K562 (cell line): ENCODE results near the gene AGPAT1. TPM values are rescaled to one million over a fixed set of nuclear protein-coding genes. Genes with fewer than 3 reads are reported as not detected.

Experiments
- BCL6 ChIP-seq: fragments of 250-450 bp; sonication (Bioruptor Pico); IDR thresholded peaks from 2 replicates; pipeline ENCODE4 v1.4.0; 2020
- BRCA1 ChIP-seq, 2 experiments: fragments of 450-650 bp in 1 of 2; sonication (generic) in 1 of 2; formaldehyde crosslinking in 1 of 2; IDR thresholded peaks; 2 replicates each; pipeline versions ENCODE4 v1.5.0 to v1.6.1; 2017 to 2020; ENCODE audit warnings: mild to moderate bottlenecking in 1 of 2, missing genetic modification reagents in 1 of 2
- CBFA2T3 ChIP-seq: fragments of 450-650 bp; IDR thresholded peaks from 2 replicates; pipeline ENCODE4 v1.6.1; 2017
- CBX2 ChIP-seq: fragments of 200-600 bp; sonication (generic); IDR thresholded peaks from one replicate; pipeline ENCODE4 v1.6.1; 2012; ENCODE audit warnings: mild to moderate bottlenecking, low read length, inconsistent platforms; ENCODE audit not compliant: insufficient read depth, poor library complexity, severe bottlenecking
- CHD4 ChIP-seq: fragments of 200-600 bp; sonication (generic); IDR thresholded peaks from 3 replicates; pipeline ENCODE4 v1.6.1; 2012; ENCODE audit warnings: low read depth, mild to moderate bottlenecking, mixed read lengths, low read length, inconsistent platforms; ENCODE audit not compliant: insufficient read depth, insufficient replicate concordance, poor library complexity, severe bottlenecking
- CREM ChIP-seq: IDR thresholded peaks from 2 replicates; pipeline ENCODE4 v1.6.1; 2014; ENCODE audit warnings: antibody characterized with exemption, low read depth
- FOSL1 ChIP-seq: fragments of 200-800 bp; sonication (Bioruptor generic); conservative IDR thresholded peaks from 2 replicates; pipeline ENCODE4 v1.6.1; 2016; ENCODE audit warnings: missing genetic modification characterization, missing compliant biosample characterization
- FOXJ2 ChIP-seq: fragments of 200-800 bp; sonication (Bioruptor generic); IDR thresholded peaks from 2 replicates; pipeline ENCODE4 v1.6.1; 2016; ENCODE audit warnings: missing genetic modification characterization, missing compliant biosample characterization
- HDAC1 ChIP-seq, 2 experiments: fragments of 450-650 bp; IDR thresholded peaks; 2 replicates each; pipeline ENCODE4 v1.6.1; 2016 to 2017; ENCODE audit warnings: inconsistent platforms in 1 of 2, mild to moderate bottlenecking in 1 of 2, moderate library complexity in 1 of 2
- MAFK ChIP-seq: IDR thresholded peaks from 2 replicates; pipeline ENCODE4 v1.6.1; 2011; ENCODE audit warnings: low read length, improper control_type of control experiment
- MIER1 ChIP-seq: fragments of 450-650 bp; IDR thresholded peaks from 2 replicates; pipeline ENCODE4 v1.6.1; 2016; ENCODE audit warnings: antibody characterized with exemption, mild to moderate bottlenecking, low read depth
- POLR2A ChIP-seq: fragments of 450-650 bp; conservative IDR thresholded peaks from 2 replicates; pipeline ENCODE4 v1.6.1; 2016
- PRMT5 ChIP-seq: sonication (generic); formaldehyde crosslinking; IDR thresholded peaks from 2 replicates; pipeline ENCODE4 v1.5.0; 2020; ENCODE audit warnings: missing genetic modification reagents
- RHOXF2B ChIP-seq: fragments of 250-450 bp; sonication (Bioruptor Pico); conservative IDR thresholded peaks from 2 replicates; pipeline ENCODE4 v1.5.1; 2021
- SETDB1 ChIP-seq: IDR thresholded peaks from one replicate; pipeline ENCODE4 v1.6.1; 2012; ENCODE audit warnings: low read length, control low read depth, inconsistent platforms
- SIN3B ChIP-seq: fragments of 450-650 bp; IDR thresholded peaks from 2 replicates; pipeline ENCODE4 v1.6.1; 2017; ENCODE audit warnings: low read depth, mild to moderate bottlenecking, moderate library complexity
- TARDBP ChIP-seq: fragments of 450-650 bp; IDR thresholded peaks from 2 replicates; pipeline ENCODE4 v1.6.1; 2016
- ZBTB17 ChIP-seq: fragments of 450-650 bp; formaldehyde crosslinking; IDR thresholded peaks from 2 replicates; pipeline ENCODE4 v1.4.0; 2020; ENCODE audit warnings: mild to moderate bottlenecking
- ZNF133 ChIP-seq: fragments of 250-450 bp; sonication (Bioruptor Pico); IDR thresholded peaks from 2 replicates; pipeline ENCODE4 v1.4.0; 2020; ENCODE audit warnings: mild to moderate bottlenecking
- ZNF699 ChIP-seq: fragments of 250-450 bp; sonication (Bioruptor Pico); IDR thresholded peaks from 2 replicates; pipeline ENCODE4 v1.8.0; 2021; ENCODE audit warnings: mild to moderate bottlenecking, moderate library complexity; ENCODE audit not compliant: insufficient replicate concordance
- polyA plus RNA-seq, 8 experiments: library from polyadenylated mRNA; depleted of rRNA in 4 of 8; stranded (reverse) in 5 of 8; unstranded in 3 of 8; fragments of >200 nt; fragmentation: Nextera tagmentation in 2 of 8; fragmentation: Illumina TruSeq in 1 of 8; extraction: Ambion mirVana in 2 of 8; extraction: Trizol in 1 of 8; gene quantifications; 2 replicates each; pipeline versions ENCODE4 v1.2.1 to v1.2.3, GENCODE V29; 2011 to 2014; ENCODE audit warnings: inconsistent platforms in 1 of 8, missing spikeins in 1 of 8
- total RNA-seq, 7 experiments: library from RNA; depleted of rRNA in 6 of 7; stranded (reverse); fragments of >200 nt in 6 of 7; fragmentation: Illumina TruSeq in 2 of 7; extraction: Trizol in 2 of 7; gene quantifications; 2 replicates each; pipeline versions ENCODE4 v1.2.1 to v1.2.3, GENCODE V29; 2011 to 2021; ENCODE audit warnings: low replicate concordance in 1 of 7
- TF ChIP-seq, protein P1 (sequence below): sonication (generic); formaldehyde crosslinking; IDR thresholded peaks from 2 replicates; pipeline ENCODE4 v1.8.0; 2023; ENCODE audit warnings: mild to moderate bottlenecking, missing genetic modification reagents
- TF ChIP-seq, protein P2 (sequence below): fragments of 450-650 bp; conservative IDR thresholded peaks from 2 replicates; pipeline ENCODE4 v1.6.1; 2016; ENCODE audit warnings: missing genetic modification characterization, low read depth, mild to moderate bottlenecking, control low read depth, missing compliant biosample characterization
- TF ChIP-seq, protein P3 (sequence below): sonication (generic); formaldehyde crosslinking; IDR thresholded peaks from 2 replicates; pipeline ENCODE4 v1.8.0; 2022; ENCODE audit warnings: missing genetic modification reagents, mild to moderate bottlenecking, moderate library complexity, borderline replicate concordance
- TF ChIP-seq, protein P4 (sequence below), 3 experiments: fragments of 200-800 bp in 1 of 3; sonication (Bioruptor generic) in 1 of 3; sonication (generic) in 1 of 3; formaldehyde crosslinking in 1 of 3; IDR thresholded peaks; 2 replicates each; pipeline versions ENCODE4 v1.6.1 to v1.8.0; 2016 to 2022; ENCODE audit warnings: mild to moderate bottlenecking in 2 of 3, missing compliant biosample characterization in 2 of 3, missing genetic modification characterization in 2 of 3, missing genetic modification reagents in 1 of 3

Gene AGPAT1
- total and polyA plus RNA-seq, 9 of the 15 experiments (the other 6 are each of a cell fraction or from before 2014, with no cell fraction given) = 37.9 to 176 (median 69.4) TPM

DNA sequence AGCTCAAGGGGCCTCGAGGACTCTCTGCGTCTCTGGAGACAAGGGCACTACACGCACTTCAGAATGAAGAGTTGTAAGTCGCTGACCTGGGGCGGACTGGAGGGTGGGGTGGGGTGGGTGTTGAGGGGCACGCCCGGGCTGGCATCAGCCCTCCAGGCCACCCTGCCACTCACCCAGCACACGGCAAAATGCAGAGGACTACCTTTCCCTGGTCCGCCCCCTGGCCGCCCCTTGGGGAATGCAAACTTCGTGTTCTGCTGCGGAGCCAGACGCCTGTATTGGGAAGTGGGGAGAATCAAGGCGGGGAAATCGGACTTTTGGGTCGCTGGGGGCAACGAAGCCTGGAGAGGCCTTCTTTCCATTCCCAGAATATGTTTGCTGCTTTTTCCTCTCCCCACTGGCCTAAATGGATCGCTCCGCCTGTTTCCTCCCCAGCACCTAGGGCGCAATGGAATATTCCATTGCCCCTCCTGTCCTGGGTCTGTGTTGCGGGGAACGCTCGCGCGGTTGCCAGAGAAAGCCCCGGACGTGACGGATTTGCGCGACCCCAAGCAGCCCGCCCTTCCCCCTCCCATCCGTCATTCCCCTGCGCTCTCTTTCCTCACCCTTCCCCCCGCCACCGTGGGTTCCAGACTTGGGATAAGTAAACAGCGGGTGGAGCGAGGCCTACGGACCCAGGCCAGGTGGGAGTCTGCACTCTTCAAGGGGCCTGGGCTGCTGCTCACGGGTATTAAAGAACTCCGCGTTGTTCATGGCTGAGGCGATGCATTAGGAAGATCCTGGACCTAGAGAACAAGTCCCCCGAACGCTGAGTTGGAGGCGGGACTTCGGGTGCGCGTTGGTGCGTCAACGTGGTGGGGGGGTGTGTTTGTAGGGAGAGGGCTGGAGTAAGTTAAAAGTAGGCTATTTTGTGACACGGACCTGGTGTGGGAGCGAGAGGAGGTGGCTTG lies 22.0 kb downstream of the AGPAT1 start, which contains the start of gene PPT2 (continued):
- no peak for TF ChIP-seq ZNF133 (CRISPR knock-in tag)
- no peak; the same call in 1 of the 2 replicates for TF ChIP-seq FOXJ2
- TF ChIP-seq, protein P1, sequence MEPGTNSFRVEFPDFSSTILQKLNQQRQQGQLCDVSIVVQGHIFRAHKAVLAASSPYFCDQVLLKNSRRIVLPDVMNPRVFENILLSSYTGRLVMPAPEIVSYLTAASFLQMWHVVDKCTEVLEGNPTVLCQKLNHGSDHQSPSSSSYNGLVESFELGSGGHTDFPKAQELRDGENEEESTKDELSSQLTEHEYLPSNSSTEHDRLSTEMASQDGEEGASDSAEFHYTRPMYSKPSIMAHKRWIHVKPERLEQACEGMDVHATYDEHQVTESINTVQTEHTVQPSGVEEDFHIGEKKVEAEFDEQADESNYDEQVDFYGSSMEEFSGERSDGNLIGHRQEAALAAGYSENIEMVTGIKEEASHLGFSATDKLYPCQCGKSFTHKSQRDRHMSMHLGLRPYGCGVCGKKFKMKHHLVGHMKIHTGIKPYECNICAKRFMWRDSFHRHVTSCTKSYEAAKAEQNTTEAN (CRISPR knock-in tag) = no peak; the same call in 1 of the 2 replicates
- TF ChIP-seq MAFK = no peak
- peak; percentile 82 for TF ChIP-seq POLR2A
- no peak for TF ChIP-seq BCL6
- TF ChIP-seq, protein P2, sequence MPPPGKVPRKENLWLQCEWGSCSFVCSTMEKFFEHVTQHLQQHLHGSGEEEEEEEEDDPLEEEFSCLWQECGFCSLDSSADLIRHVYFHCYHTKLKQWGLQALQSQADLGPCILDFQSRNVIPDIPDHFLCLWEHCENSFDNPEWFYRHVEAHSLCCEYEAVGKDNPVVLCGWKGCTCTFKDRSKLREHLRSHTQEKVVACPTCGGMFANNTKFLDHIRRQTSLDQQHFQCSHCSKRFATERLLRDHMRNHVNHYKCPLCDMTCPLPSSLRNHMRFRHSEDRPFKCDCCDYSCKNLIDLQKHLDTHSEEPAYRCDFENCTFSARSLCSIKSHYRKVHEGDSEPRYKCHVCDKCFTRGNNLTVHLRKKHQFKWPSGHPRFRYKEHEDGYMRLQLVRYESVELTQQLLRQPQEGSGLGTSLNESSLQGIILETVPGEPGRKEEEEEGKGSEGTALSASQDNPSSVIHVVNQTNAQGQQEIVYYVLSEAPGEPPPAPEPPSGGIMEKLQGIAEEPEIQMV (tag) = no peak
- peak; percentile 43; the same call in 1 of the 2 replicates for TF ChIP-seq TARDBP
- no peak for TF ChIP-seq ZNF699 (CRISPR knock-in tag)
- TF ChIP-seq SIN3B = peak; percentile 60; the same call in 1 of the 2 replicates
- TF ChIP-seq RHOXF2B = no peak
- TF ChIP-seq ZBTB17 (CRISPR knock-in tag) = peak; percentile 90
- TF ChIP-seq CREM = peak; percentile 99
- TF ChIP-seq CBX2 = no peak
- TF ChIP-seq CHD4 = no peak
- TF ChIP-seq, protein P3, sequence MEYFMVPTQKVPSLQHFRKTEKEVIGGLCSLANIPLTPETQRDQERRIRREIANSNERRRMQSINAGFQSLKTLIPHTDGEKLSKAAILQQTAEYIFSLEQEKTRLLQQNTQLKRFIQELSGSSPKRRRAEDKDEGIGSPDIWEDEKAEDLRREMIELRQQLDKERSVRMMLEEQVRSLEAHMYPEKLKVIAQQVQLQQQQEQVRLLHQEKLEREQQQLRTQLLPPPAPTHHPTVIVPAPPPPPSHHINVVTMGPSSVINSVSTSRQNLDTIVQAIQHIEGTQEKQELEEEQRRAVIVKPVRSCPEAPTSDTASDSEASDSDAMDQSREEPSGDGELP = peak; percentile 78; the same call in 1 of the 2 replicates
- no peak for TF ChIP-seq HDAC1 (IDR thresholded peaks at IDR 0.05)
- TF ChIP-seq, protein P4, sequence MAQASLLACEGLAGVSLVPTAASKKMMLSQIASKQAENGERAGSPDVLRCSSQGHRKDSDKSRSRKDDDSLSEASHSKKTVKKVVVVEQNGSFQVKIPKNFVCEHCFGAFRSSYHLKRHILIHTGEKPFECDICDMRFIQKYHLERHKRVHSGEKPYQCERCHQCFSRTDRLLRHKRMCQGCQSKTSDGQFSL (CRISPR knock-in tag; IDR thresholded peaks at IDR 0.05) = peak; percentile 94
- TF ChIP-seq, protein P4 (tag; IDR thresholded peaks at IDR 0.05) = no peak
- TF ChIP-seq FOSL1 = peak; percentile 51; the same call in 1 of the 2 replicates
- no peak for TF ChIP-seq BRCA1 (IDR thresholded peaks at IDR 0.05)
- no peak for TF ChIP-seq BRCA1 (CRISPR knock-in tag; IDR thresholded peaks at IDR 0.05)
- TF ChIP-seq SETDB1 = no peak
- TF ChIP-seq PRMT5 (CRISPR knock-in tag) = no peak
- 0 out of 2 replicates have a peak, but pooled peaks have one; percentile 19 for TF ChIP-seq MIER1
- no peak for TF ChIP-seq CBFA2T3
